ENCODE measurements around the gene WIPF2.

- TF ChIP-seq CTCF (IDR thresholded peaks at IDR 0.05; ENCODE audit: poor library complexity) (no peak), EZH2phosphoT487 (IDR thresholded peaks at IDR 0.05; ENCODE audit: low read depth, severe bottlenecking, unreplicated experiment) (no peak)
These were observed 90.2 kb downstream of the WIPF2 start, which contains the start of gene RARA for GRCh38 chr17:40309031-40309948.

All from hepatocyte (in vitro differentiated cells).